ENCODE measurements around the gene SMAP1. TPM values are rescaled to one million over a fixed set of nuclear protein-coding genes. Genes with fewer than 3 reads are reported as not detected.

SMAP1 gene
- total RNA-seq, 4 donors from 2014 or later: 31.7 to 44.6 (median 33.6) TPM

DNA sequence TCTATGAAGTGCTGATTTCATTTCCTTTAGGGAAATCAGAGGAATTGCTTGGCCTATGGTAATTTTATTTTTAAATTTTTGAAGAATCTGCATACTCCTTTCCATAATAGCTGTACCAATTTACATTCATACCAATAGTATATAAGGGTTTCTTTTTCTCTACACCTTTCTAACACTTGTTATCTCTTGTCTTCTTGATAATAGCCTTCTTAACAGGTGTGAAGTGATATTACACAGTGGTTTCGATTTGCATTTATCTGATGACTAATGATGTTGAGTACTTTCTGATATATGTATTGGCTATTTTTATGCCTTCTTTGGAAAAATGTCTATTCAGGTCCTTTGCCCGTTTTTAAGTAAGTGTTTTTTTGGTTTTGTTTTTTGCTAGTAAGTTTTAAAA, 40.8 kb downstream of the SMAP1 start:
- no peaks in the 10 kb centered on the region for H3K27me3 ChIP-seq
- no peaks in the 10 kb centered on the region for H3K36me3 ChIP-seq
- WGBS, 2 donors: 80 to 84% methylated on average over 2 of the region's 2 CpGs
- no peak overlapping the region for H3K27ac ChIP-seq
- no peaks in the 10 kb centered on the region for H3K9me3 ChIP-seq
- H3K4me1 ChIP-seq: peaks cover 0 to 58% (median 3%) of the 10 kb centered on the region in 3 donors
- intact Hi-C loops (cut with DNase I): loop anchor here (5.0 to 10.0 kb wide), 2 partner anchors 179 to 246 kb away; partner anchors contain the start of gene B3GAT2
- H3K4me3 ChIP-seq: no peak overlapping the region
- TF ChIP-seq POLR2A (IDR thresholded peaks at IDR 0.05): no peak
- TF ChIP-seq CTCF (IDR thresholded peaks at IDR 0.05): no peak
- DNase-seq: no peak

DNA sequence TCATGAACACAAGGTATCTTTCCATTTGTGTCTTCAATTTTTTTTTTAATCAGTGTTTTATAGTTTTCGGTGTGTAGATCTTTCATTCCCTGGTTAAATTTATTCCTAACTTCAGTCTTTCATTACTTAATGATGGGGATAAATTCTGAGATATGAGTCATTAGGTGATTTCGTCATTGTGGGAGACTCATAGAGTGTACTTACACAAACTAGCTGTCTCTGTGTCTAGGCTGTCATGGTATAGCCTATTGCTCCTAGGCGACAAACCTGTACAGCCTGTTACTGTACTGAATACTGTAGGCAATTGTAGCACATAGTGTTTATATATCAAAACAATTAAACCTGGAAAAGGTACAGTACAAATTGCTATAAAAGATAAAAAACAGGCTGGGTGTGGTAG, 42.1 kb downstream of the SMAP1 start:
- TF ChIP-seq POLR2A (IDR thresholded peaks at IDR 0.05) (no peak), CTCF (IDR thresholded peaks at IDR 0.05) (no peak)
- Histone ChIP-seq H3K27ac (no peak overlapping the region), H3K4me1 (peaks cover 0 to 49% (median 3%) of the 10 kb centered on the region in 3 donors), H3K9me3 (peaks cover 0 to 11% (median 11%) of the 10 kb centered on the region in 3 donors), H3K27me3 (no peaks in the 10 kb centered on the region), H3K4me3 (no peak overlapping the region), H3K36me3 (no peaks in the 10 kb centered on the region)
- no peak for DNase-seq
- WGBS, 2 donors: 51 to 64% methylated on average over 3 of the region's 3 CpGs
- intact Hi-C loops (cut with DNase I): loop anchor here (5.0 to 10.0 kb wide), 2 partner anchors 177 to 245 kb away; partner anchors contain the start of gene B3GAT2

- intact Hi-C loops (cut with DNase I): no loop called here
- no peak for DNase-seq
- peaks cover 0 to 18% (median 16%) of the 10 kb centered on the region in 3 donors for H3K9me3 ChIP-seq
- no peaks in the 10 kb centered on the region for H3K27me3 ChIP-seq
- TF ChIP-seq POLR2A (IDR thresholded peaks at IDR 0.05): no peak
- no peak for TF ChIP-seq CTCF (IDR thresholded peaks at IDR 0.05)
- H3K4me3 ChIP-seq: no peak overlapping the region
- H3K27ac ChIP-seq: no peak overlapping the region
- H3K4me1 ChIP-seq: peaks cover 0 to 13% (median 10%) of the 10 kb centered on the region in 3 donors
- no peaks in the 10 kb centered on the region for H3K36me3 ChIP-seq
Measured at GRCh38 chr6:70714716-70715257, 47.1 kb downstream of the SMAP1 start.

DNA sequence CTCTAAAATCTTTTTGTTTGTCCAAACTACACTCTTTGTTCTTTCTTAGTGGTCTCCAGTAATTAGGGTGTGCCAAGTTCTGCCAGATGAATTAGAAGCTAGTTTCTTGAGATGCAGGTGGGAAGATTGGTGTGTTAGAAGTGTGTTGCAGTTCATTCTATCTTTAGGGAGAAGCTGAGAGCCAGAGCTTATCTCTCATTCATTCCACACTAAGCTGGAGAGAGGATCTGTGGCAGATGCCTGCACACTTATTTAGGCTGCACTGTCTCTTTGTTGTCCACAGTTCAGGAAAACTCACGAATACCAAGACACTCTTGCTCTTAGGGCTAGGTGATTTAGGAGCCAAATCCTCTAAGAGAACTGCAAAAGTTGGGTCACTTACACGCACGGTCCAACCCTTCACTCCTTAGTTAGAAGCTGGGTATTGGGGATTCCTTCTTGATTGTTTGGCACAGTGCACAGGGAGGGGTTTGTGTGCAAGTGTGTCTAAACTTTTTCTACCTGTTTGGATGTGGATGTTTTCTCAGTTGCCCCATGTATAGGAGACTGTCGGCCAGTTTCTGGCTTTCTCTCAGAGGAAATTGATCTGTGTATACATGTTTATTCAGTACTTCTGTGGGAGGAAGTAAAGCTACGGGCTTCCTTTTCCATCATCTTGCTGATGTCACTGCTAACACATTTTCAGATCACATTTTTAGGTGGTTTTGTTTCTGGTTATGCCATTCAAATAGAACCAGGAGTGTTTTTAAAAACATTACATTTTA, 49.5 kb downstream of the SMAP1 start:
- WGBS, 2 donors: 66 to 79% methylated on average over 4 to 5 of the region's 5 CpGs
- Histone ChIP-seq H3K4me1 (peaks cover 0 to 7% (median 0%) of the 10 kb centered on the region in 3 donors), H3K36me3 (no peaks in the 10 kb centered on the region), H3K27ac (no peak overlapping the region), H3K4me3 (no peak overlapping the region), H3K27me3 (no peaks in the 10 kb centered on the region), H3K9me3 (peaks cover 0 to 18% (median 16%) of the 10 kb centered on the region in 3 donors)
- intact Hi-C loops (cut with DNase I): no loop called here
- DNase-seq: no peak
- no peak for TF ChIP-seq POLR2A (IDR thresholded peaks at IDR 0.05)
- no peak for TF ChIP-seq CTCF (IDR thresholded peaks at IDR 0.05)

- no peaks in the 10 kb centered on the region for H3K27me3 ChIP-seq
- no peak for DNase-seq
- 60 to 81% methylated on average over 2 of the region's 2 CpGs for WGBS, 2 donors
- H3K9me3 ChIP-seq: no peaks in the 10 kb centered on the region
- H3K4me1 ChIP-seq: no peaks in the 10 kb centered on the region
- H3K27ac ChIP-seq: no peak overlapping the region
- TF ChIP-seq CTCF (IDR thresholded peaks at IDR 0.05) (no peak), POLR2A (IDR thresholded peaks at IDR 0.05) (no peak)
- intact Hi-C loops (cut with DNase I): no loop called here
- H3K36me3 ChIP-seq: no peaks in the 10 kb centered on the region
- no peak overlapping the region for H3K4me3 ChIP-seq
Measured at GRCh38 chr6:70724524-70724923, 56.8 kb downstream of the SMAP1 start.
